ENCODE results near the gene HDGFL1.

Gene HDGFL1

GRCh38 chr6:22596011-22596410 lies 26.6 kb downstream of the HDGFL1 start:
- no peak overlapping the region for H3K27ac ChIP-seq (ENCODE audit: low read depth, low read length, poor library complexity, severe bottlenecking)
- H3K79me2 ChIP-seq (ENCODE audit: insufficient read depth, low read length) = no peaks in the 10 kb centered on the region
- H4K20me1 ChIP-seq (ENCODE audit: insufficient read depth, low read length) = no peaks in the 10 kb centered on the region
- no peaks in the 10 kb centered on the region for H3K36me3 ChIP-seq (ENCODE audit: insufficient read depth, low read length)
- no peaks in the 10 kb centered on the region for H3K9me2 ChIP-seq (ENCODE audit: low read depth, low read length)
- no peak overlapping the region for H3K4me2 ChIP-seq (ENCODE audit: low read length)
- no peaks in the 10 kb centered on the region for H3F3A ChIP-seq (ENCODE audit: insufficient read depth, low read length)
- no peak overlapping the region for H2AFZ ChIP-seq (ENCODE audit: low read length)
- no peaks in the 10 kb centered on the region for H3K9me3 ChIP-seq (ENCODE audit: low read length)
- H3K9ac ChIP-seq (ENCODE audit: low read length) = no peak overlapping the region
- no peak overlapping the region for H3K4me3 ChIP-seq (ENCODE audit: low read depth, low read length, poor library complexity, severe bottlenecking)
- TF ChIP-seq, protein P1, sequence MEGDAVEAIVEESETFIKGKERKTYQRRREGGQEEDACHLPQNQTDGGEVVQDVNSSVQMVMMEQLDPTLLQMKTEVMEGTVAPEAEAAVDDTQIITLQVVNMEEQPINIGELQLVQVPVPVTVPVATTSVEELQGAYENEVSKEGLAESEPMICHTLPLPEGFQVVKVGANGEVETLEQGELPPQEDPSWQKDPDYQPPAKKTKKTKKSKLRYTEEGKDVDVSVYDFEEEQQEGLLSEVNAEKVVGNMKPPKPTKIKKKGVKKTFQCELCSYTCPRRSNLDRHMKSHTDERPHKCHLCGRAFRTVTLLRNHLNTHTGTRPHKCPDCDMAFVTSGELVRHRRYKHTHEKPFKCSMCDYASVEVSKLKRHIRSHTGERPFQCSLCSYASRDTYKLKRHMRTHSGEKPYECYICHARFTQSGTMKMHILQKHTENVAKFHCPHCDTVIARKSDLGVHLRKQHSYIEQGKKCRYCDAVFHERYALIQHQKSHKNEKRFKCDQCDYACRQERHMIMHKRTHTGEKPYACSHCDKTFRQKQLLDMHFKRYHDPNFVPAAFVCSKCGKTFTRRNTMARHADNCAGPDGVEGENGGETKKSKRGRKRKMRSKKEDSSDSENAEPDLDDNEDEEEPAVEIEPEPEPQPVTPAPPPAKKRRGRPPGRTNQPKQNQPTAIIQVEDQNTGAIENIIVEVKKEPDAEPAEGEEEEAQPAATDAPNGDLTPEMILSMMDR (IDR thresholded peaks at IDR 0.05; ENCODE audit: low read length) = no peak
- no peak for TF ChIP-seq EZH2 (IDR thresholded peaks at IDR 0.05; ENCODE audit: borderline replicate concordance, low read length)
- H3K4me1 ChIP-seq (ENCODE audit: insufficient read depth, low read length, severe bottlenecking) = no peaks in the 10 kb centered on the region
- no peaks in the 10 kb centered on the region for H3K27me3 ChIP-seq (ENCODE audit: insufficient read depth, low read length)

GRCh38 chr6:22598339-22598738 lies 29.0 kb downstream of the HDGFL1 start:
- Histone ChIP-seq H3K27me3 (ENCODE audit: insufficient read depth, low read length) (no peaks in the 10 kb centered on the region), H3K9ac (ENCODE audit: low read length) (no peak overlapping the region), H3K36me3 (ENCODE audit: insufficient read depth, low read length) (no peaks in the 10 kb centered on the region), H3K9me2 (ENCODE audit: low read depth, low read length) (no peaks in the 10 kb centered on the region), H3K4me3 (ENCODE audit: low read depth, low read length, poor library complexity, severe bottlenecking) (no peak overlapping the region), H3K4me2 (ENCODE audit: low read length) (no peak overlapping the region), H3F3A (ENCODE audit: insufficient read depth, low read length) (no peaks in the 10 kb centered on the region), H3K4me1 (ENCODE audit: insufficient read depth, low read length, severe bottlenecking) (no peaks in the 10 kb centered on the region), H3K79me2 (ENCODE audit: insufficient read depth, low read length) (no peaks in the 10 kb centered on the region), H3K27ac (ENCODE audit: low read depth, low read length, poor library complexity, severe bottlenecking) (no peak overlapping the region), H4K20me1 (ENCODE audit: insufficient read depth, low read length) (no peaks in the 10 kb centered on the region), H3K9me3 (ENCODE audit: low read length) (no peaks in the 10 kb centered on the region), H2AFZ (ENCODE audit: low read length) (no peak overlapping the region)
- TF ChIP-seq, protein P1 (IDR thresholded peaks at IDR 0.05; ENCODE audit: low read length) = no peak
- no peak for TF ChIP-seq EZH2 (IDR thresholded peaks at IDR 0.05; ENCODE audit: borderline replicate concordance, low read length)

DNA sequence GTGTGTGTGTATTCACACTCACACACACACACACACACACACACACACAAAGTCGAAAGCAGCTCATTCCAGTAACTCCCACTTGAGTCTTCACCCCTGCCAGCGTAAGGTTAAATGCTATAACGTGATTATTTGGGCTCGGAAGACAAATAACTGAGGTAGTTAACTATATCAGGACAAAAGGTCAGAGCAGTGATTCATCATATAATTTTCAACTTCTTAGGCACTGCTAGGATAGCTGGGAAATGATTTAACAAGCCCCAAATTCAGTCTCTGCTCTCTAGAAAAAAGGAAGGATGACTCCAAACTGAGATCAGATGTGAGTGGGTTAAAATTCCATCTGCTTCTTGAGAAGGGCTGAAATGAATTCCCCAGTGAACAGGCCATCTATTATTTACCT lies 30.7 kb downstream of the HDGFL1 start:
- TF ChIP-seq, protein P1 (IDR thresholded peaks at IDR 0.05; ENCODE audit: low read length) = no peak
- no peak for TF ChIP-seq EZH2 (IDR thresholded peaks at IDR 0.05; ENCODE audit: borderline replicate concordance, low read length)
- Histone ChIP-seq H3K9ac (ENCODE audit: low read length) (no peak overlapping the region), H3K9me2 (ENCODE audit: low read depth, low read length) (no peaks in the 10 kb centered on the region), H2AFZ (ENCODE audit: low read length) (no peak overlapping the region), H3K36me3 (ENCODE audit: insufficient read depth, low read length) (no peaks in the 10 kb centered on the region), H3K4me3 (ENCODE audit: low read depth, low read length, poor library complexity, severe bottlenecking) (no peak overlapping the region), H3K27ac (ENCODE audit: low read depth, low read length, poor library complexity, severe bottlenecking) (no peak overlapping the region), H3K4me1 (ENCODE audit: insufficient read depth, low read length, severe bottlenecking) (no peaks in the 10 kb centered on the region), H3K9me3 (ENCODE audit: low read length) (no peaks in the 10 kb centered on the region), H3K79me2 (ENCODE audit: insufficient read depth, low read length) (no peaks in the 10 kb centered on the region), H3K4me2 (ENCODE audit: low read length) (no peak overlapping the region), H3K27me3 (ENCODE audit: insufficient read depth, low read length) (no peaks in the 10 kb centered on the region), H3F3A (ENCODE audit: insufficient read depth, low read length) (no peaks in the 10 kb centered on the region), H4K20me1 (ENCODE audit: insufficient read depth, low read length) (no peaks in the 10 kb centered on the region)

All from OCI-LY1 (cell line).